EL (cell line): ENCODE data around the gene RAB10.

ENCODE experiments used
- DNase-seq: peaks from one replicate; pipeline ENCODE4 v3.0.0-alpha.2; 2016

Gene RAB10

GRCh38 chr2:26184555-26185303, 150.8 kb downstream of the RAB10 start:
- DNase-seq = peak; percentile 41

DNA sequence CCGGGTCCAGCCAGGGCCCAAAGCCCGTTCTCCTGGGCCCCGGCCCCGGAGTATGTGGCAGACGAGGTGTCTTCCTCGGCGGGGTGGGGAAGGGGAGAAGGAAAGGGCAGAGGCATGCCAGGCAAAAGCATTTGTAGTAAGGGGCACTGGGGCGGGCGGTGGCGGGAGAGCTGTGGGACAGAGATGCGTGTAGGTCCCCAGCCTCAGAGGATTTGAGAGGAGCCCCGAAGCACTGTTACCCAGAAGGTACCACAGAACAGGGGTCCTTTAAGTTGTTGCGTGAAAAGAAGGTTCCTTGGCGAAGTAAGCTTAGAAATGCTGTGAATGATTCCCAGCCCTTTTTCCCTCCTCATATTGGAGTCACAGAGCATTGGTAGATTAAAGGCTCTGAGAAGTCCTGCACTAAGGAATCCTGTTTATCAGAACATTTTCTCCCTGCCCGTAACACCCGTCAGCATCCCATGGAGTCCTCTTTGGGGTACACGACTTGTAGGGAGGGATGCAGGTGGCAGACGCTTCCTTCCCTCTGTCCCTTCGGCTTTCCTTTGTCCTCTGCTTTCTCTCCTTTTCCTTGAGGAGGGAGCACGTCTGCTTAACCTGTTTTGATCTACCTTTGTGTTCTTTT, 151.5 kb downstream of the RAB10 start:
- no peak for DNase-seq

GRCh38 chr2:26185954-26186770, 152.3 kb downstream of the RAB10 start:
- DNase-seq = no peak
